ENCODE results near the gene GMDS. TPM values are rescaled to one million over a fixed set of nuclear protein-coding genes. Genes with fewer than 3 reads are reported as not detected.

Gene GMDS
- total and polyA plus RNA-seq, 2 donors (not counting 3 experiments of a cell fraction or from before 2014, with no cell fraction given), result 9.8 to 23.5 TPM

GRCh38 chr6:2116496-2116895 is 128.9 kb downstream of the GMDS start:
- Histone ChIP-seq H3K27me3 (ENCODE audit: control insufficient read depth in 2 of 2, insufficient read depth in 2 of 2, low read length in 2 of 2) (no peaks in the 10 kb centered on the region), H3K9me3 (replicated peaks; ENCODE audit: control insufficient read depth, insufficient read depth, low read length) (no peaks in the 10 kb centered on the region), H3K4me3 (replicated peaks in 1 of 3; ENCODE audit: insufficient read depth in 1 of 3, low read depth in 1 of 3, low read length in 3 of 3) (no peak overlapping the region), H3K36me3 (ENCODE audit: control insufficient read depth in 2 of 2, extremely low read depth in 1 of 2, insufficient read depth in 2 of 2, low read length in 2 of 2) (no peaks in the 10 kb centered on the region), H3K4me1 (ENCODE audit: control insufficient read depth, extremely low read depth, insufficient read depth, low read length) (peaks cover 29% of the 10 kb centered on the region), H3K9ac (replicated peaks; ENCODE audit: extremely low read depth, insufficient read depth, low read length) (no peak overlapping the region), H3K4me2 (ENCODE audit: insufficient read depth, low read length) (no peak overlapping the region), H3K9me1 (replicated peaks; ENCODE audit: control insufficient read depth, extremely low read depth, insufficient read depth, low read length) (no peaks in the 10 kb centered on the region), H3K27ac (ENCODE audit: insufficient read depth, low read depth, low read length) (no peak overlapping the region), H4K20me1 (replicated peaks; ENCODE audit: control insufficient read depth, extremely low read depth, insufficient read depth, low read length) (no peaks in the 10 kb centered on the region), H2AFZ (ENCODE audit: low read depth, low read length) (no peak overlapping the region), H3K79me2 (ENCODE audit: control insufficient read depth, insufficient read depth, low read length) (no peaks in the 10 kb centered on the region)
- FAIRE-seq (no peak), DNase-seq (ENCODE audit: low read depth, low spot score) (no peak)
- dilution Hi-C loops (cut with MboI; ENCODE audit: extremely low pct_ligation_motif_present, low sequenced_read_pairs) (loop anchor here (25.0 kb wide), 3 partner anchors 329 to 521 kb away; partner anchors contain the start of gene FOXC1), intact Hi-C loops (cut with micrococcal nuclease) (no loop called here)
- CTCF ChIA-PET, result interaction anchor here (1.1 to 1.8 kb wide), 2 partner anchors 17 to 238 kb away, joined by 3 to 4 read pairs; no protein-coding TSS in a partner anchor
- BruUV-seq (replicated peaks), result no TSS peak
- POLR2A ChIA-PET, result no interaction called here
- no peak for TF ChIP-seq POLR2A (IDR thresholded peaks at IDR 0.05; ENCODE audit: low read depth, low read length)
- no peak for TF ChIP-seq CTCF (IDR thresholded peaks at IDR 0.05; ENCODE audit: extremely low read depth in 1 of 2, insufficient read depth in 1 of 2, low read depth in 1 of 2, low read length in 2 of 2)
- no peak for TF ChIP-seq EZH2 (IDR thresholded peaks at IDR 0.05; ENCODE audit: borderline replicate concordance, low read depth, low read length, severe bottlenecking)
- no peak for TF ChIP-seq JUN (IDR thresholded peaks at IDR 0.05; ENCODE audit: borderline replicate concordance, insufficient read depth, insufficient read length, low read depth)
- no peak for TF ChIP-seq POLR2AphosphoS5 (IDR thresholded peaks at IDR 0.05; ENCODE audit: insufficient read depth, low read depth, low read length)
- TF ChIP-seq GATA2 (IDR thresholded peaks at IDR 0.05; ENCODE audit: insufficient read depth, insufficient read length, low read depth, low read length), result no peak
- no peak for TF ChIP-seq FOS (IDR thresholded peaks at IDR 0.05; ENCODE audit: borderline replicate concordance, insufficient read depth, low read length)
- TF ChIP-seq MAX (IDR thresholded peaks at IDR 0.05; ENCODE audit: insufficient read depth, insufficient read length), result no peak
- TF ChIP-seq MYC (IDR thresholded peaks at IDR 0.05; ENCODE audit: low read depth, low read length), result no peak

Data from endothelial cell of umbilical vein (primary cell).